Activated B cell treated with CpG ODN at 0.5 μM for 24 hours (primary cell): Measurements from ENCODE around the gene PRLR. TPM values are rescaled to one million over a fixed set of nuclear protein-coding genes. Genes with fewer than 3 reads are reported as not detected.
"Not testable (repeated sequence)": the region's sequence is repeated elsewhere in the genome, so short reads cannot be mapped to it uniquely, and the experiment has no call there.

Source experiments
- ATAC-seq: fragments of 200-7000 bp; cut with Tn5 transposase; one replicate; pipeline ENCODE4 v1.10.0; 2021; ENCODE audit warnings: low read depth, mild to moderate bottlenecking, moderate library complexity
- CTCF ChIA-PET: fragments of 350-600 bp; sonication (Branson Sonifier 250); formaldehyde crosslinking; loops from one replicate; lab custom pipeline; 2021; ENCODE audit warnings: antibody characterized with exemption; lab: Charles Lee
- POLR2A ChIA-PET: fragments of 350-600 bp; sonication (Branson Sonifier 250); formaldehyde crosslinking; loops from one replicate; lab custom pipeline; 2021; ENCODE audit warnings: antibody characterized with exemption; lab: Charles Lee
- DNase-seq: peaks from one replicate; pipeline ENCODE4 v3.0.0; 2022
- H3K27ac Mint-ChIP-seq: one replicate; pipeline ENCODE4 v1.8.0; 2020; ENCODE audit warnings: mixed read lengths
- H3K27me3 Mint-ChIP-seq: one replicate; pipeline ENCODE4 v1.8.0; 2021; ENCODE audit warnings: mixed read lengths
- H3K36me3 Mint-ChIP-seq: one replicate; pipeline ENCODE4 v1.8.0; 2021; ENCODE audit warnings: low read depth, mixed read lengths
- H3K4me1 Mint-ChIP-seq: one replicate; pipeline ENCODE4 v1.8.0; 2021; ENCODE audit warnings: mixed read lengths
- H3K4me3 Mint-ChIP-seq: one replicate; pipeline ENCODE4 v1.8.0; 2020; ENCODE audit warnings: mild to moderate bottlenecking, mixed read lengths
- H3K9me3 Mint-ChIP-seq: one replicate; pipeline ENCODE4 v1.8.0; 2020; ENCODE audit warnings: mixed read lengths
- CTCF ChIP-seq: fragments of 200-600 bp; IDR thresholded peaks from one replicate; pipeline ENCODE4 v1.8.0; 2022; ENCODE audit warnings: antibody characterized with exemption, mild to moderate bottlenecking
- intact Hi-C: fragments of 100-400 bp; cut with micrococcal nuclease; formaldehyde crosslinking; loops from one replicate; pipeline ENCODE4 v1.15.1; 2024
- total RNA-seq: library from RNA; stranded (reverse); gene quantifications from 2 replicates; pipeline ENCODE4 v1.2.3, GENCODE V29; 2022

PRLR gene
- total RNA-seq, 1 donor from 2014 or later: 3.7 TPM

- H3K36me3 Mint-ChIP-seq: no peaks in the 10 kb centered on the region
- POLR2A ChIA-PET: interaction anchor here (1.2 to 2.0 kb wide), 2 partner anchors 18 to 125 kb away, joined by 3 to 9 read pairs; no protein-coding TSS in a partner anchor
- CTCF ChIA-PET: no interaction called here
- TF ChIP-seq CTCF: no peak
- no peaks in the 10 kb centered on the region for H3K9me3 Mint-ChIP-seq
- H3K4me1 Mint-ChIP-seq: peaks cover 37% of the 10 kb centered on the region
- H3K27ac Mint-ChIP-seq: peak overlapping the region; percentile 84
- no peak for DNase-seq
- H3K27me3 Mint-ChIP-seq: no peaks in the 10 kb centered on the region
- intact Hi-C loops: loop anchor here (1.0 to 5.0 kb wide), 3 partner anchors 17 to 124 kb away; no protein-coding TSS in a partner anchor
- peak; percentile 95 for ATAC-seq
- peak overlapping the region; percentile 62 for H3K4me3 Mint-ChIP-seq
These were observed 35.4 kb downstream of the PRLR start for GRCh38 chr5:35194635-35195471.

- no peak for ATAC-seq
- Mint-ChIP-seq H3K9me3 (no peaks in the 10 kb centered on the region), H3K27me3 (peaks cover 4% of the 10 kb centered on the region), H3K4me1 (peaks cover 37% of the 10 kb centered on the region), H3K4me3 (no peak overlapping the region), H3K36me3 (no peaks in the 10 kb centered on the region), H3K27ac (peak overlapping the region; percentile 35)
- CTCF ChIA-PET: interaction anchor here (1.2 kb wide), 1 partner anchor 11 kb away, joined by 4 read pairs; no protein-coding TSS in a partner anchor
- POLR2A ChIA-PET: no interaction called here
- DNase-seq: no peak
- TF ChIP-seq CTCF: no peak
- intact Hi-C loops: no loop called here
These were observed 37.8 kb downstream of the PRLR start for GRCh38 chr5:35192506-35192905.

- intact Hi-C loops, H3K9me3 Mint-ChIP-seq, ATAC-seq, H3K27me3 Mint-ChIP-seq, H3K4me3 Mint-ChIP-seq, POLR2A ChIA-PET, CTCF ChIA-PET, DNase-seq, H3K36me3 Mint-ChIP-seq, H3K27ac Mint-ChIP-seq: not testable (repeated sequence)
- peaks cover 20% of the 10 kb centered on the region for H3K4me1 Mint-ChIP-seq
These were observed 40.5 kb downstream of the PRLR start for GRCh38 chr5:35189801-35190200.

- no peak overlapping the region for H3K27ac Mint-ChIP-seq
- no peak overlapping the region for H3K4me3 Mint-ChIP-seq
- ChIA-PET POLR2A (no interaction called here), CTCF (interaction anchor here (1.3 kb wide), 1 partner anchor 11 kb away, joined by 4 read pairs; no protein-coding TSS in a partner anchor)
- intact Hi-C loops: no loop called here
- H3K4me1 Mint-ChIP-seq: peaks cover 3% of the 10 kb centered on the region
- no peaks in the 10 kb centered on the region for H3K36me3 Mint-ChIP-seq
- DNase-seq: no peak
- peaks cover 10% of the 10 kb centered on the region for H3K27me3 Mint-ChIP-seq
- ATAC-seq: no peak
- no peaks in the 10 kb centered on the region for H3K9me3 Mint-ChIP-seq
- TF ChIP-seq CTCF: no peak
These were observed 42.2 kb downstream of the PRLR start for GRCh38 chr5:35188031-35188457.

GRCh38 chr5:35187621-35188020 is 42.7 kb downstream of the PRLR start:
- CTCF ChIA-PET: interaction anchor here (1.3 kb wide), 1 partner anchor 11 kb away, joined by 4 read pairs; no protein-coding TSS in a partner anchor
- peaks cover 10% of the 10 kb centered on the region for H3K27me3 Mint-ChIP-seq
- H3K4me1 Mint-ChIP-seq, ATAC-seq, H3K4me3 Mint-ChIP-seq, DNase-seq, H3K36me3 Mint-ChIP-seq, H3K27ac Mint-ChIP-seq, POLR2A ChIA-PET, H3K9me3 Mint-ChIP-seq, intact Hi-C loops: not testable (repeated sequence)

GRCh38 chr5:35186749-35187148 is 43.5 kb downstream of the PRLR start:
- ChIA-PET CTCF (no interaction called here), POLR2A (no interaction called here)
- Mint-ChIP-seq H3K9me3 (no peaks in the 10 kb centered on the region), H3K27ac (no peak overlapping the region), H3K36me3 (no peaks in the 10 kb centered on the region), H3K4me1 (no peaks in the 10 kb centered on the region), H3K27me3 (peaks cover 10% of the 10 kb centered on the region), H3K4me3 (no peak overlapping the region)
- intact Hi-C loops: no loop called here
- ATAC-seq: no peak
- no peak for TF ChIP-seq CTCF
- no peak for DNase-seq
